Measurements from ENCODE around the gene FTO.

DNA sequence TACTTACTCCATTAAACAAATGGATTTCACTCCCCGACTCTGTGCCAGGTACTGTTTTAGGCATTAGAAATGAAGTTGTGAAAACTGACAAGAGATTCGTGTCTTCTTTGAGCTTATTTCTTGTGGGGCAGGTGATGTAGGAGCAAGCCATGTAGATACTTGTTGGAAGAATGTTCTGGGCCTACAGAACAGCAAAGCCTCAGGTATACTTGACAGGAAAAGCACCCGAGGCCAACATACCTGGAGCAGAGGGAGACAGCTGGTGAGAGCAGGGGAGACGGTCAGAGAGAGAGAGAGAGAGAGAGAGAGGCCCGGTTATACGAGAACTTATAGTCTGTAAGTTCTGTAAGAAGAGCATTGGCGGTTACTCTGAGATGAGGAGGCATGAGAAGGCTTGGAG, 110.8 kb downstream of the FTO start:
- TF ChIP-seq, protein P1, sequence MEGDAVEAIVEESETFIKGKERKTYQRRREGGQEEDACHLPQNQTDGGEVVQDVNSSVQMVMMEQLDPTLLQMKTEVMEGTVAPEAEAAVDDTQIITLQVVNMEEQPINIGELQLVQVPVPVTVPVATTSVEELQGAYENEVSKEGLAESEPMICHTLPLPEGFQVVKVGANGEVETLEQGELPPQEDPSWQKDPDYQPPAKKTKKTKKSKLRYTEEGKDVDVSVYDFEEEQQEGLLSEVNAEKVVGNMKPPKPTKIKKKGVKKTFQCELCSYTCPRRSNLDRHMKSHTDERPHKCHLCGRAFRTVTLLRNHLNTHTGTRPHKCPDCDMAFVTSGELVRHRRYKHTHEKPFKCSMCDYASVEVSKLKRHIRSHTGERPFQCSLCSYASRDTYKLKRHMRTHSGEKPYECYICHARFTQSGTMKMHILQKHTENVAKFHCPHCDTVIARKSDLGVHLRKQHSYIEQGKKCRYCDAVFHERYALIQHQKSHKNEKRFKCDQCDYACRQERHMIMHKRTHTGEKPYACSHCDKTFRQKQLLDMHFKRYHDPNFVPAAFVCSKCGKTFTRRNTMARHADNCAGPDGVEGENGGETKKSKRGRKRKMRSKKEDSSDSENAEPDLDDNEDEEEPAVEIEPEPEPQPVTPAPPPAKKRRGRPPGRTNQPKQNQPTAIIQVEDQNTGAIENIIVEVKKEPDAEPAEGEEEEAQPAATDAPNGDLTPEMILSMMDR (IDR thresholded peaks at IDR 0.05) = no peak
- TF ChIP-seq POLR2A (IDR thresholded peaks at IDR 0.05) = no peak

Data from prostate gland (tissue), 2 donors.